ENCODE measurements around the gene TWIST2.

The TWIST2 gene

GRCh38 chr2:238872026-238872425 is 24.1 kb downstream of the TWIST2 start:
- no peak for DNase-seq (ENCODE audit: extremely low read depth in 1 of 2, low read depth in 1 of 2)

- DNase-seq (ENCODE audit: extremely low read depth in 1 of 2, low read depth in 1 of 2), result no peak
Observed at GRCh38 chr2:238872628-238873380, 24.9 kb downstream of the TWIST2 start.

- no peak for DNase-seq (ENCODE audit: extremely low read depth in 1 of 2, low read depth in 1 of 2)
Observed at GRCh38 chr2:238873381-238873801, 25.5 kb downstream of the TWIST2 start.

GRCh38 chr2:238873841-238874240 is 26.0 kb downstream of the TWIST2 start:
- no peak for DNase-seq (ENCODE audit: extremely low read depth in 1 of 2, low read depth in 1 of 2)

DNA sequence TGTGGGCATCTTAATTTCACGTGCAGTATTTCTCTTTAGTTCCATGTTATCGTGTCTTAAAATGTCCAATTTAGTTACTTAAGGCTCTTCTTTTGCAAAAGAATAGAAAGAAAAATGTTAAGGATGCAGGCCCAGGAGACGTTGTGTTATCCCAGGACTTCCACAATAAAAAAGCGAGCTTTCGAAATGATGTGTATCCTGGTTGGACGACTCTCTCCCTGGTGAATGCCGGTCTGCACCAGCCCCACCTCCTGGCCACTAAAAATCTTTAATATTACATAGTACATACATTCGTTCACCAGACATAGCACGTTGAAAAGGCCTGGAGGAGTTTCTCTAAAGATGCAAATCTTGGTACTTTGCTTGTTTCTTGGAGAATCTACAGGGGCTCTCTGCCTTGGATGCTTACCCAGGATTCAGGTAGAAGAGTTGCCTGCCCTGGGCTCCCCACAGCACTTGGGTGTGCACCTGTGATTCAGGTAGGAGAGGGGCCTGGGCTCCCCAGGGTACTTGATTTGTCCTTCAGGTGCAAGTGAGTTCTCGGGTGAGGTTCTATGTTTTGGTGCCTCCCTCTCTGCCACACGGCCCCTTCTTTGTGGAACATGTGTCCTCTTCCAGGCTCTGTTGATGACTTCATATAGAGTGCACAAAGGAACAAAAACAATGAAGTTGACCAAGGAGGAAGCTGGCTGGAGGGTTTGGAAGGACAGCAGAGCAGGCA is 26.6 kb downstream of the TWIST2 start:
- no peak for DNase-seq (ENCODE audit: extremely low read depth in 1 of 2, low read depth in 1 of 2)

GRCh38 chr2:238875101-238875470 is 27.2 kb downstream of the TWIST2 start:
- DNase-seq (ENCODE audit: extremely low read depth in 1 of 2, low read depth in 1 of 2), result no peak

DNA sequence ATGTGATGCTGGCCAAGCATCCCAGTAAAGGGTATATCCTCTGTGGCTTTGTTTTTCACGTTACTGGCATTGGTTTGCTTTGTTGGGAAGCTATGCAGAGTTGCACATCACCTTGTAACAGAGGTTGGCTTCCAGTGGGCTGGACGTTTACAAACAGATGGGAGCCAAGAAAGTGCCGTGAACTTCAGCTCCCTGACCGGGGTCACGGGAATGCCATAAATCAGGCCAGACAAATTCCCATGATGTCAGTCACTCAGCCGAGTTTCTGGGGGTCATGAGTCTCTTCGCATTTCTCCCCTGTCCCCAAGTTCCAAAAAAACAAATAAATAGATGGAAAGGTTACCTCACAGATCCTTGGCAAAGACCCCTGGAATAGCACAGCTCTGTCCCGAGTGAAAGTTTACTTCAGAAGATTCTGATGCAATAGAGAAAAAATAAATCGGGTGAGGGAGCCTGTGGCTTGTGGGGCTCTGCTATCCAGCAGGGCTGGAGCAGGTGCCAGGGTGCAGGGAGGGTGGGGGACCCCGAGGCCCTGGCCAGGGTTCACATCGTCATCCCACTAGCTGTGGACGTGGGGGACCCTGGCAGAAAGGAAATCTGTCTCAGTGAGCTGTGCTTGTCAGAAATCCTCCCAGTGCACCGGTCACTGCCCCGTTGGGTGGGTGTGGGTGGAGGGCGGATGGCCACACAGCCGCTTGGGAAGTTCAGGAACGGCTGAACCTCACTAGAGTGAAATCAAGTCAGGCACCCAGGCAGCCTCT is 27.8 kb downstream of the TWIST2 start:
- no peak for DNase-seq (ENCODE audit: extremely low read depth in 1 of 2, low read depth in 1 of 2)

- DNase-seq (ENCODE audit: extremely low read depth in 1 of 2, low read depth in 1 of 2), result no peak
Observed at GRCh38 chr2:238876232-238876630, 28.3 kb downstream of the TWIST2 start.

GRCh38 chr2:238878051-238878735 is 30.3 kb downstream of the TWIST2 start:
- DNase-seq (ENCODE audit: extremely low read depth in 1 of 2, low read depth in 1 of 2), result no peak

- DNase-seq (ENCODE audit: extremely low read depth in 1 of 2, low read depth in 1 of 2), result no peak
Observed at GRCh38 chr2:238879043-238879442, 31.2 kb downstream of the TWIST2 start.

GRCh38 chr2:238879621-238880377 is 31.9 kb downstream of the TWIST2 start:
- no peak for DNase-seq (ENCODE audit: extremely low read depth in 1 of 2, low read depth in 1 of 2)

DNA sequence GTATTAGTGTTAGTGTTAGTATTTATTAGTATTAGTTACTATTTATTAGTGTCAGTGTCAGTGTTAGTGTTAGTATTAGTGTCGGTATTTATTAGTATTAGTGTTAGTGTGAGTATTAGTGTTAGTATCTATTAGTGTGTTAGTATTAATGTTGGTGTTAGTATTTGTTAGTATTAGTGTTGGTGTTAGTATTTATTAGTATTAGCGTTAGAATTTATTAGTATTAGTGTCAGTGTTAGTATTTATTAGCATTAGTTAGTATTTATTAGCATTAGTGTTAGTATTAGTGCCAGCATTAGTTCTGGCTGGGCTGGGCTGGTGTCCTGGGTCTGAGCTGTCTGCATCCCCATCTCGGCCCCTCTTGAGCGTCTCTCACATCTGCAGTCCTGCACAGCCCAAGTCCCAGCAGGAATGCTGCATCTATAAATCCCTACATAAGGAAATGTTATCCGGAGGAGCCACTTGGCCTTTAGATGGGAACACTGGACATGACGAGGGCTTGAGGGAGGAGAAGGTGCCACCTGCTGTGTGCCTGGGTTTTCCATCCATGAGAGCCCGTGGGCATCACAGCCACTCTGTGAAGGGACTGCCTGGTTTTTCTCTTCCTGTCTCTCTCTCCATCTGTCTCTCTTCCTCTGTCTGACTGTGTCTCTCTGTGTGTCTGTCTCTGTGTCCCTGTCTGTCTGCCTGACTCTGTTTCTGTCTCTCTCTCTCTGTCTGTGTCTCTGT is 33.6 kb downstream of the TWIST2 start:
- DNase-seq (ENCODE audit: extremely low read depth in 1 of 2, low read depth in 1 of 2), result no peak

- no peak for DNase-seq (ENCODE audit: extremely low read depth in 1 of 2, low read depth in 1 of 2)
Observed at GRCh38 chr2:238882082-238882755, 34.3 kb downstream of the TWIST2 start.

- DNase-seq (ENCODE audit: extremely low read depth in 1 of 2, low read depth in 1 of 2), result no peak
Observed at GRCh38 chr2:238883421-238883901, 35.6 kb downstream of the TWIST2 start.

- no peak for DNase-seq (ENCODE audit: extremely low read depth in 1 of 2, low read depth in 1 of 2)
Observed at GRCh38 chr2:238884122-238884811, 36.4 kb downstream of the TWIST2 start.

- no peak for DNase-seq (ENCODE audit: extremely low read depth in 1 of 2, low read depth in 1 of 2)
Observed at GRCh38 chr2:238884812-238885408, 37.0 kb downstream of the TWIST2 start.

- no peak for DNase-seq (ENCODE audit: extremely low read depth in 1 of 2, low read depth in 1 of 2)
Observed at GRCh38 chr2:238886453-238887094, 38.7 kb downstream of the TWIST2 start.

- DNase-seq (ENCODE audit: extremely low read depth in 1 of 2, low read depth in 1 of 2), result no peak
Observed at GRCh38 chr2:238887616-238888015, 39.7 kb downstream of the TWIST2 start.
